DMS 273 (cell line): ENCODE results near the gene DLEC1.
A peak's percentile ranks its signal among the peaks of the same experiment; 100 is the strongest.
"Not testable (repeated sequence)": the region's sequence is repeated elsewhere in the genome, so short reads cannot be mapped to it uniquely, and the experiment has no call there.

ENCODE experiments used
- DNase-seq: peaks from one replicate; lab custom pipeline; 2025; ENCODE audit not compliant: unreplicated experiment; lab: John Stamatoyannopoulos, UW

DLEC1 gene

GRCh38 chr3:38119821-38120692 lies 81.0 kb downstream of the DLEC1 start:
- DNase-seq, result no peak

- no peak for DNase-seq
Measured at GRCh38 chr3:38120693-38121450, 81.9 kb downstream of the DLEC1 start.

DNA sequence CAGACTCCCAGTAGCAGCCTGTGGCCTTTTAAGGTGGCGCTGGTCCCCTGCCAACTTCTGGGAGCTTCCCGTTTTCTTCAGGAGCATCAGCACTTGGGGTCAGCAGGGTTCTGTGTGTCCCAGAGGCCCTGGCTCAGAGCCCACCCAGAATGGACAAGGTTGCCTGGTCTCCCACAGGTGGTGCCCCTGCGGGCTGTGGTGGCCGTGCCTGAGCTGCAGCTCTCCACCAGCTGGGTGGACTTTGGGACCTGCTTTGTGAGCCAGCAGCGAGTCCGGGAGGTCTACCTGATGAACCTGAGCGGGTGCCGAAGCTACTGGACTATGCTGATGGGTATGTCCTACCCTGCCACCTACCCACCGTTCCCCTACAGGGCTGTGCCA lies 82.4 kb downstream of the DLEC1 start:
- DNase-seq, result no peak

DNA sequence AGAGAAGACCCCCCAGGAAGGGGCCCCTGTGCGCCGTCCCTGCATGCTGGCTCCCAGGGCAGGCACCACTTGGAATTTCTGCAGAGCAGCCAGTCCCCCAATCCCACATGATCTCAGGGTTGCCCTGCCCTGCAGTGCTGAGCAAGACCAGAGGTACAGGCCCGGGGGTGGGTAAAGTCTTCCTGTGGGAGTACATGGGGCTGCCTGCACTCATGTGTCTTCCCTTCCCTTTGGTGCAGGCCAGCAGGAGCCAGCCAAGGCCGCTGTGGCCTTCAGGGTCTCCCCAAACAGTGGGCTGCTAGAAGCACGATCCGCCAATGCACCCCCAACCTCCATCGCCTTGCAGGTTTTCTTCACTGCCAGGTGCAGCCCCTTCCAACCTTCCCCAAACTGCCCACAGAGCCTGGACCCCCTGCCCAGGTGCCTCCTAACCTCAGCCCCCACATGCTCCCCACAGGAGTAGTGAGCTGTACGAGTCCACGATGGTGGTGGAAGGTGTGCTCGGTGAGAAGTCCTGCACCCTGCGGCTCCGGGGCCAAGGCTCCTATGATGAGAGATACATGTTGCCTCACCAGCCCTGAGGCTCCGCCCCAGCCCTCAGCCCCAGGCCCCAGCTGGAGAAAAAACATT lies 82.9 kb downstream of the DLEC1 start:
- DNase-seq, result no peak

GRCh38 chr3:38122712-38123290 lies 83.8 kb downstream of the DLEC1 start:
- no peak for DNase-seq

GRCh38 chr3:38124324-38125122 lies 85.5 kb downstream of the DLEC1 start:
- DNase-seq, result no peak

DNA sequence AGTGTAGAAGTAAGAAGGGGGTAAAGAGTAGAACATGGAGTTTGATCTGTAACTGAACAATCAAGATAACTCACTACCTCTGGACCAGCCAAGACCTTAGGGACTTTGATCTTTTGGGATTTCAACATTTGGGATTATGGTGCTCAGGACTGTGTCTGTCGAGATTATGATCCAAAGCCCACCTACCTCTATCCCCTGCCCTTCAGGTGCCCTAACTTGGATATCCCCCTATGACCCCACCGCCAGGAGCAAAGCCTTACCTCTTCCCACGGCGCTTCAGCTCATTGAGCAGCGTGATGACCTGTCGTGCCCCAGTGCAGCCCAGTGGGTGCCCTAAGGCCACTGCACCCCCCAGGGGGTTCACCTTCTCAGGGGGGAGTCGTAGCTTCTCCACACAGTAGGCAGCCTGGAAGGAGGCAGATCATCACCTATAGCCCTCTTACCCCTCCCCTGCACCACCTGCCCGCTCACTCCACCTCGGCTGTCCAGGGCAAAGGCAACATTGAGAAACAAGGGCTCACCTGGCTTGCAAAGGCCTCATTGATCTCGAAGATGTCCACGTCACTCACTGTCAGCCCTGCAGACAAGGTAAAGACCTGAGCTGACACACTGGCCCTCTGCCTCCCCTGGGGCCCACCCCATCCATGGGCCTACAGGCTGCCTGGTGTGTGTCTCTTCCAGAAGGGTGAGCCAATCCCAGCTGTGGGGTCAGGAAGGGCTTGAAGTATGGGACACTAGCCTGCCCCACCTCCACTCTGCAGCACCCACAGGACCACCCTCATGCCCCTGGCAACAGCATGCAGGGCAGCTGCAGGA lies 86.5 kb downstream of the DLEC1 start:
- DNase-seq, result no peak

- DNase-seq, result no peak
Measured at GRCh38 chr3:38126121-38126892, 87.3 kb downstream of the DLEC1 start.

- DNase-seq, result no peak
Measured at GRCh38 chr3:38127611-38128302, 88.7 kb downstream of the DLEC1 start.

DNA sequence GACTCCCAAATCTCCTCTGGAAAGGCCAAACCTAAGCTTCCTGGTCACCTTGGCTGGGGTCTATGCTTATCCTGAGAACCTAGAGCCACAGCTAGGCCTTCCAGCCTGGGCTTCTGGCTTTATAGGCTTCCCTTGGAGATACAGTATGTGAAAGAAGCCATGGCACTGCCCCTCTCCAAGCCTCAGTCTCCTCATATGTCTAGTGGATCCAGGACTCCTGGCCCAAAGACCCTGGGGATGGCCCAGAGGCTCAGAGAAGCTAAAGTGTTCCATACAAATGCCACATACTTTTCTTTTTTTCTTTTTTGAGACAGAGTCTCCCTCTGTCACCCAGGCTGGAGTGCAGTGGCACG lies 89.3 kb downstream of the DLEC1 start:
- DNase-seq, result no peak

GRCh38 chr3:38129058-38129457 lies 90.0 kb downstream of the DLEC1 start:
- DNase-seq, result no peak

DNA sequence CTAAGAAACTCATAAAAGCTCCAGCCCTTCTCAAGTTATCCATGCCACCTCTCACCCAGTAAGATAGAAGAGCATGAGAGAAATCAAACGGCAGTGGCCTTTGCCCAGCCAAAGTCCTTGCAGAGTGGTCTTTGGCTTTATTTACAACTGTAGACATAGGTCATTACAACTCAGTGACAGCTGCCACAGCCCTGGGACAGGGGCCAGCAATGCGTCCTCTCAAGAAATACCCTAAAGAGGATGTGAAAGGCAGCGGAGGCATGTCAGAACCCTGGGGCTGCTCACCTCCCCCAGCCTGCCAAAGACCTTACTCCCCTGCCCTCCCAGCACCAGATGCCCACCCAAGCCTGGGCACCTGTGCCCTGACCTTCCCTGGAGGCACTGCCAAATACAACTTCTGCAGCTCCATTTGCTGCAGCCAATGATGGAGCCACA lies 91.6 kb downstream of the DLEC1 start:
- DNase-seq, result no peak

DNA sequence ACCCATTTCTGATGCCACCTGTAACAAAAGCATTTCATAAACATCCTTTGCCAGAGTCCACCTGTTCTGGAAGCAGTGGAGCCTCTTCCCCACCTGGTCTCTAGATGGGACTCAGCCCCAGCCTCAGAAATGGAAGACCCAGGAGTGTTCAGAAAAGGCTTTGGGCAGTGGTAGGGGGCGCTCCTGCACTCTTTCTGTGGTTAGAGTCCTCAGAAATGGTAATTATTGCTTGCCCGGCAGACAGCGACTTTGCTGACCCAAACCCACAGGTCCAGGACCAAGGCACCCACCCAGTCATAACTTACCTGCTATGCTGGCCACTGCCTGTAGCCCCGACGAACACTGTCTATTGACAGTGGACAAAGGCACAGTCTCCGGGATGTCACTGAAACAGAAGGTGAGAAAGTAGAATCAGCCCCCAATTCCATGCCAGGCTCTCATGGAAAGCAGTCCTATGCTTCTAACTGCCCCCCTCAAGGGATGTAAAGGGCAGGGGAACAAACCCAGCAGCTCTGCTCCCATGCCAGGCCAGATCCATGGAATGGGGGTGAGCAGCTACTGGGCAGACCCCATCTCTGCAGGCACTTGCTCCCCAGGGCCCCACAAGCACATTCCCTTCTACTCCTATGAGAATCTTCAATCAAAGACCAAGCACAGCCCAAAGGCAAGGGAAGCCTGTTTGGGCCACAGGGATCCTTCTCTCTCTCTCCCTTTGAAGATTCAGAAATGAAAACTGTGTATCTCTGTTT lies 92.8 kb downstream of the DLEC1 start:
- peak; percentile 49 for DNase-seq

GRCh38 chr3:38133209-38133556 lies 94.2 kb downstream of the DLEC1 start:
- no peak for DNase-seq

- DNase-seq, result no peak
Measured at GRCh38 chr3:38133557-38134405, 94.8 kb downstream of the DLEC1 start.

DNA sequence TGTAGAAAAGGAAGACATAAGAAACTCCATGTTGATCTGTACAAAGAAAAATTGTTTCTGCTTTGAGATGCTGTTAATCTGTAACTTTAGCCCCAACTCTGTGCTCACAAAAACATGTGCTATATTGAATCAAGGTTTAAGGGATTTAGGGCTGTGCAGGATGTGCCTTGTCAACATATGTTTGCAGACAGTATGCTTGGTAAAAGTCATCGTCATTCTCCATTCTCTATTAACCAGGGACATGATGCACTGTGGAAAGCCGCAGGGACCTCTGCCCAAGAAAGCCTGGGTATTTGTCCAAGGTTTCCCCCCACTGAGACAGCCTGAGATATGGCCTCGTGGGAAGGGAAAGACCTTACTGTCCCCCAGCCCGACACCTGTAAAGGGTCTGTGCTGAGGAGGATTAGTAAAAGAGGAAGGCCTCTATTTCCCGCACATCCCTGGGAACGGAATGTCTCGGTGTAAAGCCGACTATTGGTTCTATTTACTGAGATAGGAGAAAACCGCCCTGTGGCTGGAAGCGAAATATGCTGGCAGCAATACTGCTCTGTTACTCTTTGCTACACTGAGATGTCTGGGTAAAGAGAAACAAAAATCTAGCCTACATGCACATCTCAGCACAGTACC lies 95.6 kb downstream of the DLEC1 start:
- not testable (repeated sequence) for DNase-seq
